Osteoblast (primary cell): ENCODE data around the gene RYR3. TPM values are rescaled to one million over a fixed set of nuclear protein-coding genes. Genes with fewer than 3 reads are reported as not detected.

Source experiments
- DNase-seq: peaks from one replicate; pipeline ENCODE4 v3.0.0; 2011; ENCODE audit warnings: low spot score, mixed read lengths; ENCODE audit not compliant: insufficient read length; ENCODE audit errors: missing footprints
- H2AFZ ChIP-seq: 2 replicates; pipeline ENCODE4 v1.6.0; 2011; ENCODE audit warnings: mild to moderate bottlenecking, low read length
- H3K27ac ChIP-seq: 2 replicates; pipeline ENCODE4 v1.5.1; 2011; ENCODE audit warnings: mild to moderate bottlenecking, low read depth, low read length, moderate library complexity
- H3K27me3 ChIP-seq: 2 replicates; pipeline ENCODE4 v1.6.0; 2012; ENCODE audit warnings: mild to moderate bottlenecking, control low read depth, inconsistent platforms, low read length, moderate library complexity; ENCODE audit not compliant: insufficient read depth
- H3K36me3 ChIP-seq: 2 replicates; pipeline ENCODE4 v1.5.1; 2011; ENCODE audit warnings: mild to moderate bottlenecking, low read length, control low read depth, moderate library complexity; ENCODE audit not compliant: insufficient read depth
- H3K4me1 ChIP-seq: 2 replicates; pipeline ENCODE4 v1.5.1; 2011; ENCODE audit warnings: mild to moderate bottlenecking, low read length, control low read depth, moderate library complexity; ENCODE audit not compliant: insufficient read depth
- H3K4me2 ChIP-seq: 2 replicates; pipeline ENCODE4 v1.6.0; 2011; ENCODE audit warnings: mild to moderate bottlenecking, low read length; ENCODE audit not compliant: insufficient read depth
- H3K4me3 ChIP-seq: fragments of 200-600 bp; sonication (generic); 3 replicates; pipeline ENCODE4 v1.5.1; 2012; ENCODE audit warnings: mild to moderate bottlenecking, low read length, inconsistent platforms; ENCODE audit not compliant: insufficient read depth
- H3K79me2 ChIP-seq: 2 replicates; pipeline ENCODE4 v1.6.0; 2012; ENCODE audit warnings: mild to moderate bottlenecking, low read length, control low read depth, inconsistent platforms; ENCODE audit not compliant: insufficient read depth
- H3K9me3 ChIP-seq: 2 replicates; pipeline ENCODE4 v1.5.1; 2011; ENCODE audit warnings: low read depth, low read length, control low read depth
- H4K20me1 ChIP-seq: 2 replicates; pipeline ENCODE4 v1.6.0; 2012; ENCODE audit warnings: mild to moderate bottlenecking, low read length, control low read depth; ENCODE audit not compliant: insufficient read depth
- CTCF ChIP-seq: IDR thresholded peaks from 2 replicates; pipeline ENCODE4 v1.5.1; 2011; ENCODE audit warnings: mild to moderate bottlenecking, low read depth, low read length, moderate library complexity; ENCODE audit errors: extremely low read depth
- total RNA-seq: library from RNA; depleted of rRNA; stranded (reverse); fragments of >200 nt; gene quantifications from 2 replicates; pipeline ENCODE4 v1.2.3, GENCODE V29; 2012

The RYR3 gene
- total RNA-seq, 1 donor = not detected

DNA sequence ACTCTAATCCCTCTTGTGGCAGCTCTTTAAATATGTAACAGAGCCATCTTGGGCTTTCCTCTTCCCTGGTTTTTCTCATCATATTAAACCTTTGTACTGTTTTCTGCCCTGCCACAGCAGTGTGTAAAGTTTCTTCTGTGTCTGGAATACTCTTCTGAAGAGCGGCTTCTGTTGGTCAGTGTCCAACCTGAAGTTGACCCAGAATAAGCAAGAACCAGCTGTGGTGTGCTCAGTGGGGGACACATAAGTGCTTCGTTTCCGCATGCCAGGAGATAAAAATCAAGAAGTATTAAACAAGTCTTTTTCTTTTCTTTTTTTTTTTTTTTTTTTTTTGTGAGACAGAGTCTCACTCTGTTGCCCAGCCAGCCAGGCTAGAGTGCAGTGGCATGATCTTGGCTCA, 484.3 kb downstream of the RYR3 start:
- Histone ChIP-seq H4K20me1 (no peaks in the 10 kb centered on the region), H3K4me2 (no peak overlapping the region), H2AFZ (no peak overlapping the region), H3K9me3 (no peaks in the 10 kb centered on the region), H3K27ac (no peak overlapping the region), H3K79me2 (no peaks in the 10 kb centered on the region), H3K4me1 (no peaks in the 10 kb centered on the region), H3K4me3 (no peak overlapping the region), H3K27me3 (peaks cover 3% of the 10 kb centered on the region), H3K36me3 (no peaks in the 10 kb centered on the region)
- no peak for DNase-seq
- TF ChIP-seq CTCF = no peak

DNA sequence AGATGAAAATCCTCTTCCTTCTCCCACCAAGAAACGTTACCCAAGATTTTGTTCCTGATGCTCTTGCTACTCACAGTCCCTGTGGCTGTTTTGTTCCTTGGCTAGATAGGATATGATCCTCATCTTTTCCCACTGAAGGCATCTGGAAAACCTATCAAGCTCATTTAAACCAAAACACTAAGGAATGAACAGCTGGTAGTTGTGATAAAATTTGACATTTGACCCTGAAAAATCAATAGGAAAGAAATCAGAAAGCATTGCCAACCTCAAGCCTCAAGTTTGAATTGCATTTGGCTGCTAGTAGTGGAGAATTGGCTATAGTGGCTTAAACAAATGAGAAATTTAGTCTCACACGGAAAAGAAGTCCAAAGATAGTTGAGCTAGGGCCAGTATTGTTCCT, 486.9 kb downstream of the RYR3 start:
- no peak overlapping the region for H3K27ac ChIP-seq
- no peaks in the 10 kb centered on the region for H4K20me1 ChIP-seq
- no peaks in the 10 kb centered on the region for H3K4me1 ChIP-seq
- H3K36me3 ChIP-seq = no peaks in the 10 kb centered on the region
- no peak overlapping the region for H2AFZ ChIP-seq
- no peaks in the 10 kb centered on the region for H3K79me2 ChIP-seq
- no peaks in the 10 kb centered on the region for H3K9me3 ChIP-seq
- TF ChIP-seq CTCF = no peak
- no peak overlapping the region for H3K4me2 ChIP-seq
- H3K27me3 ChIP-seq = peaks cover 13% of the 10 kb centered on the region
- no peak overlapping the region for H3K4me3 ChIP-seq
- DNase-seq = no peak

- TF ChIP-seq CTCF = no peak
- DNase-seq = no peak
- H3K36me3 ChIP-seq = no peaks in the 10 kb centered on the region
- no peak overlapping the region for H3K27ac ChIP-seq
- H3K4me3 ChIP-seq = no peak overlapping the region
- no peak overlapping the region for H2AFZ ChIP-seq
- no peaks in the 10 kb centered on the region for H3K79me2 ChIP-seq
- no peaks in the 10 kb centered on the region for H3K9me3 ChIP-seq
- no peak overlapping the region for H3K4me2 ChIP-seq
- no peaks in the 10 kb centered on the region for H3K4me1 ChIP-seq
- H4K20me1 ChIP-seq = no peaks in the 10 kb centered on the region
- H3K27me3 ChIP-seq = peaks cover 17% of the 10 kb centered on the region
These were observed 491.2 kb downstream of the RYR3 start for GRCh38 chr15:33801954-33802353.

- Histone ChIP-seq H3K9me3 (no peaks in the 10 kb centered on the region), H2AFZ (no peak overlapping the region), H3K4me3 (no peak overlapping the region), H3K4me2 (no peak overlapping the region), H3K36me3 (no peaks in the 10 kb centered on the region), H3K79me2 (no peaks in the 10 kb centered on the region), H3K27me3 (peaks cover 11% of the 10 kb centered on the region), H3K27ac (no peak overlapping the region), H3K4me1 (no peaks in the 10 kb centered on the region), H4K20me1 (no peaks in the 10 kb centered on the region)
- no peak for DNase-seq
- TF ChIP-seq CTCF = no peak
These were observed 496.9 kb downstream of the RYR3 start for GRCh38 chr15:33807665-33808064.
